ENCODE measurements around the gene ARPC2. TPM values are rescaled to one million over a fixed set of nuclear protein-coding genes. Genes with fewer than 3 reads are reported as not detected.

ARPC2 gene
- 221 and 388 TPM in 2 replicates for total RNA-seq (ENCODE audit: low replicate concordance)

GRCh38 chr2:218216674-218217359 lies at the start of gene ARPC2:
Gene ARPC2, plus strand, starts transcription at chr2:218217189. Its CDS starts 282 bp downstream, at chr2:218217471.

GRCh38 chr2:218260742-218261422 lies 43.9 kb downstream of the ARPC2 start, which contains the start of gene GPBAR1:
Gene GPBAR1, plus strand, starts transcription at chr2:218261015. Its CDS starts 1,710 bp downstream, at chr2:218262725.

GRCh38 chr2:218269900-218270720 lies 53.1 kb downstream of the ARPC2 start, which contains the start of the genes AAMP and PNKD:
Gene AAMP, minus strand, starts transcription at chr2:218270137. Its CDS starts 51 bp downstream, at chr2:218270086.
Gene PNKD, plus strand, starts transcription at chr2:218270519. Its CDS starts 17 bp downstream, at chr2:218270536.

GRCh38 chr2:218292048-218293014 lies 75.3 kb downstream of the ARPC2 start, which contains the start of gene TMBIM1:
Gene TMBIM1, minus strand, starts transcription at chr2:218292503. Its CDS starts 10,362 bp downstream, at chr2:218282141.

Other genes with a start within 250 kb of the ARPC2 start
- 64.1 and 103 TPM in 2 replicates for gene TNS1, start 214.2 kb upstream of the ARPC2 start, total RNA-seq (ENCODE audit: low replicate concordance)
- gene RUFY4, start 147.9 kb upstream of the ARPC2 start, total RNA-seq (ENCODE audit: low replicate concordance) = 0.08 TPM in 1 of 2 replicates, not detected in the other
- not detected in 2 replicates for gene CXCR2, start 91.2 kb upstream of the ARPC2 start, total RNA-seq (ENCODE audit: low replicate concordance)
- gene CXCR1, start 50.2 kb upstream of the ARPC2 start, total RNA-seq (ENCODE audit: low replicate concordance) = not detected in 2 replicates
- not detected in 2 replicates for gene GPBAR1, start 43.8 kb downstream of the ARPC2 start, total RNA-seq (ENCODE audit: low replicate concordance)
- 117 and 137 TPM in 2 replicates for gene AAMP, start 52.9 kb downstream of the ARPC2 start, total RNA-seq (ENCODE audit: low replicate concordance)
- gene PNKD, start 53.3 kb downstream of the ARPC2 start, total RNA-seq (ENCODE audit: low replicate concordance) = 11.7 and 20.6 TPM in 2 replicates
- 175 and 311 TPM in 2 replicates for gene TMBIM1, start 75.3 kb downstream of the ARPC2 start, total RNA-seq (ENCODE audit: low replicate concordance)
- gene CATIP, start 139.7 kb downstream of the ARPC2 start, total RNA-seq (ENCODE audit: low replicate concordance) = not detected in 2 replicates
- gene SLC11A1, start 165.1 kb downstream of the ARPC2 start, total RNA-seq (ENCODE audit: low replicate concordance) = 0.12 and 0.15 TPM in 2 replicates
- 36.2 TPM in 2 replicates for gene CTDSP1, start 182.7 kb downstream of the ARPC2 start, total RNA-seq (ENCODE audit: low replicate concordance)
- gene VIL1, start 201.9 kb downstream of the ARPC2 start, total RNA-seq (ENCODE audit: low replicate concordance) = under 0.01 TPM in 1 of 2 replicates, not detected in the other

Measured in smooth muscle cell of the coronary artery (primary cell).